ENCODE results near the gene TRPM3. TPM values are rescaled to one million over a fixed set of nuclear protein-coding genes. Genes with fewer than 3 reads are reported as not detected.

Gene TRPM3
- total and polyA plus RNA-seq, 2 donors (not counting 1 experiment from before 2014, with no cell fraction given) = not detected

- H3K27me3 ChIP-seq (replicated peaks in 1 of 4; ENCODE audit: control extremely low read depth in 1 of 4, control insufficient read depth in 3 of 4, insufficient read depth in 4 of 4, low read length in 3 of 4) = no peaks in the 10 kb centered on the region
- no peaks in the 10 kb centered on the region for H4K20me1 ChIP-seq (ENCODE audit: control insufficient read depth, insufficient read depth, low read length, poor library complexity, severe bottlenecking)
- H3K4me1 Mint-ChIP-seq = no peaks in the 10 kb centered on the region
- no peaks in the 10 kb centered on the region for H3K9me3 Mint-ChIP-seq (ENCODE audit: insufficient read depth)
- H3K27ac Mint-ChIP-seq = no peak overlapping the region
- ChIA-PET POLR2A (no interaction called here), CTCF (no interaction called here)
- H3K36me3 ChIP-seq (replicated peaks in 1 of 2; ENCODE audit: control extremely low read depth in 1 of 2, control insufficient read depth in 1 of 2, extremely low read depth in 1 of 2, insufficient read depth in 2 of 2, low read length in 1 of 2) = no peaks in the 10 kb centered on the region
- H3K27me3 Mint-ChIP-seq = no peaks in the 10 kb centered on the region
- H3K4me2 ChIP-seq (replicated peaks; ENCODE audit: low read depth, low read length, poor library complexity, severe bottlenecking) = no peak overlapping the region
- H3K4me3 Mint-ChIP-seq = no peak overlapping the region
- H3K79me2 ChIP-seq (ENCODE audit: control insufficient read depth, insufficient read depth, low read length) = no peaks in the 10 kb centered on the region
- H3K27ac ChIP-seq (ENCODE audit: low read length in 2 of 2) = no peak overlapping the region
- H3K4me3 ChIP-seq (ENCODE audit: control extremely low read depth in 1 of 5, extremely low read depth in 1 of 5, insufficient read depth in 1 of 5, low read depth in 2 of 5, low read length in 4 of 5) = no peak overlapping the region
- DNase-seq (no peak), ATAC-seq (ENCODE audit: low read depth) (no peak)
- TF ChIP-seq EZH2 (IDR thresholded peaks at IDR 0.05; ENCODE audit: borderline replicate concordance, insufficient read depth, low read depth, low read length, poor library complexity, severe bottlenecking) (no peak), CTCF (IDR thresholded peaks at IDR 0.05) (no peak)
- H3K9ac ChIP-seq (ENCODE audit: low read length) = no peak overlapping the region
- 94% methylated on average over 3 of the region's 3 CpGs for WGBS (ENCODE audit: insufficient coverage)
- H3K9me3 ChIP-seq (ENCODE audit: control extremely low read depth in 1 of 3, control insufficient read depth in 2 of 3, insufficient read depth in 1 of 3, low read length in 2 of 3) = peaks cover 0 to 3% (median 0%) of the 10 kb centered on the region in 3 donors
- intact Hi-C loops (cut with micrococcal nuclease) = no loop called here
- H3K4me1 ChIP-seq (ENCODE audit: control insufficient read depth in 2 of 2, insufficient read depth in 2 of 2, low read length in 2 of 2) = no peaks in the 10 kb centered on the region
- no peak overlapping the region for H2AFZ ChIP-seq (ENCODE audit: insufficient read depth, low read depth, low read length, poor library complexity, severe bottlenecking)
Observed at GRCh38 chr9:71115448-71115975, 5.9 kb downstream of the TRPM3 start.

GRCh38 chr9:71112866-71113265 lies 8.6 kb downstream of the TRPM3 start:
- 83% methylated on average over 1 of the region's 1 CpG for WGBS (ENCODE audit: insufficient coverage)
- peaks cover 0 to 3% (median 0%) of the 10 kb centered on the region in 3 donors for H3K9me3 ChIP-seq (ENCODE audit: control extremely low read depth in 1 of 3, control insufficient read depth in 2 of 3, insufficient read depth in 1 of 3, low read length in 2 of 3)
- intact Hi-C loops (cut with micrococcal nuclease) = no loop called here
- no peaks in the 10 kb centered on the region for H3K4me1 Mint-ChIP-seq
- CTCF ChIA-PET = no interaction called here
- H3K27ac Mint-ChIP-seq = no peak overlapping the region
- no peak overlapping the region for H3K27ac ChIP-seq (ENCODE audit: low read length in 2 of 2)
- H3K4me3 Mint-ChIP-seq = no peak overlapping the region
- H3K36me3 ChIP-seq (replicated peaks in 1 of 2; ENCODE audit: control extremely low read depth in 1 of 2, control insufficient read depth in 1 of 2, extremely low read depth in 1 of 2, insufficient read depth in 2 of 2, low read length in 1 of 2) = no peaks in the 10 kb centered on the region
- H3K27me3 ChIP-seq (replicated peaks in 1 of 4; ENCODE audit: control extremely low read depth in 1 of 4, control insufficient read depth in 3 of 4, insufficient read depth in 4 of 4, low read length in 3 of 4) = no peaks in the 10 kb centered on the region
- no peaks in the 10 kb centered on the region for H3K4me1 ChIP-seq (ENCODE audit: control insufficient read depth in 2 of 2, insufficient read depth in 2 of 2, low read length in 2 of 2)
- TF ChIP-seq CTCF (IDR thresholded peaks at IDR 0.05) = no peak
- TF ChIP-seq EZH2 (IDR thresholded peaks at IDR 0.05; ENCODE audit: borderline replicate concordance, insufficient read depth, low read depth, low read length, poor library complexity, severe bottlenecking) = no peak
- no peaks in the 10 kb centered on the region for H3K79me2 ChIP-seq (ENCODE audit: control insufficient read depth, insufficient read depth, low read length)
- no peak for ATAC-seq (ENCODE audit: low read depth)
- H3K4me3 ChIP-seq (ENCODE audit: control extremely low read depth in 1 of 5, extremely low read depth in 1 of 5, insufficient read depth in 1 of 5, low read depth in 2 of 5, low read length in 4 of 5) = no peak overlapping the region
- no peak overlapping the region for H3K4me2 ChIP-seq (replicated peaks; ENCODE audit: low read depth, low read length, poor library complexity, severe bottlenecking)
- H3K9ac ChIP-seq (ENCODE audit: low read length) = no peak overlapping the region
- H3K9me3 Mint-ChIP-seq (ENCODE audit: insufficient read depth) = no peaks in the 10 kb centered on the region
- H4K20me1 ChIP-seq (ENCODE audit: control insufficient read depth, insufficient read depth, low read length, poor library complexity, severe bottlenecking) = no peaks in the 10 kb centered on the region
- no peaks in the 10 kb centered on the region for H3K27me3 Mint-ChIP-seq
- no peak for DNase-seq
- POLR2A ChIA-PET = no interaction called here
- H2AFZ ChIP-seq (ENCODE audit: insufficient read depth, low read depth, low read length, poor library complexity, severe bottlenecking) = no peak overlapping the region
